SK-N-DZ (cell line): ENCODE measurements around the gene CD81.

Experiments
- DNase-seq: peaks from one replicate; pipeline ENCODE4 v3.0.0-alpha.2; 2015; ENCODE audit warnings: low spot score

CD81 gene

GRCh38 chr11:2390091-2390724 lies 13.1 kb downstream of the CD81 start:
- DNase-seq = no peak

- DNase-seq = peak; percentile 49
Measured at GRCh38 chr11:2390725-2391151, 13.6 kb downstream of the CD81 start.

DNA sequence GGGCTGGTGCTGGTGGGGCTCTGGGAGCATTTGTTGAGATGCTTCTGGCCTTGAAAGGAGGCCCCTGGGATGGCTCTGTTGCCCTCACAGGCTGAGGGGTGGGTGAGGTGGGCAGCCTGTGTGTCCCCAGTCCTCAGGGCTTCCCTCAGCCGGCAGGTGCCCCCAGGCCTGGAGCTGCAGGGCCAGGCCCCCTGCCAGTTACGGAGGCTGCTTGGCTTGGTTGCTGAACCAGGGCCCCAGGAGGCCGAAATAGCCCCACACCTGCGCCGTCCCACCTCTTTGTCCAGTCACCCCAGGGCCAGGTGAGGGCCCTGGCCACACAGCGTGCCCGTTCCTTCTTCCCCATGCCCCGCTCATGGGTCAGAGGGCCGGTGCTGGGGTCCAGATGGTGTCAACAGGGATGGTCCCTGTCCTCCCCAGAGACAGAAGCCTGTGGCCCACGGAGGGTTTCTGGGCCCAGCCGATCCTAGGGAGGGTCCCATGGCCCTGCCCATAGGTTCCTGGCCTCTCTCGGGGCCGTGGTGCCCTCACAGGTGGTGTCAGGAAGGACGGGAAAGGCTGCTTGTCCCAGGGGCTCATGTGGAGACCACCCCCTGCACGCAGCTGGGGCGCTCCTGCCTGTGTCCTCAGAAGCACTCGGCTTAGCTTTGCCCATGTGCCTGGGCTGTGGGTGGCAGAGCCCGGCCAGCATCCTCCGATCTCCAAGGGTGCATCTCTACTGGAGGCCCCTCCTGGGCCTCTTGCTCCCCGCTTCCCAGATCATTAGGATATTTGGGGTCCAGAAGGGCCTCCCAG lies 14.3 kb downstream of the CD81 start:
- DNase-seq = no peak

DNA sequence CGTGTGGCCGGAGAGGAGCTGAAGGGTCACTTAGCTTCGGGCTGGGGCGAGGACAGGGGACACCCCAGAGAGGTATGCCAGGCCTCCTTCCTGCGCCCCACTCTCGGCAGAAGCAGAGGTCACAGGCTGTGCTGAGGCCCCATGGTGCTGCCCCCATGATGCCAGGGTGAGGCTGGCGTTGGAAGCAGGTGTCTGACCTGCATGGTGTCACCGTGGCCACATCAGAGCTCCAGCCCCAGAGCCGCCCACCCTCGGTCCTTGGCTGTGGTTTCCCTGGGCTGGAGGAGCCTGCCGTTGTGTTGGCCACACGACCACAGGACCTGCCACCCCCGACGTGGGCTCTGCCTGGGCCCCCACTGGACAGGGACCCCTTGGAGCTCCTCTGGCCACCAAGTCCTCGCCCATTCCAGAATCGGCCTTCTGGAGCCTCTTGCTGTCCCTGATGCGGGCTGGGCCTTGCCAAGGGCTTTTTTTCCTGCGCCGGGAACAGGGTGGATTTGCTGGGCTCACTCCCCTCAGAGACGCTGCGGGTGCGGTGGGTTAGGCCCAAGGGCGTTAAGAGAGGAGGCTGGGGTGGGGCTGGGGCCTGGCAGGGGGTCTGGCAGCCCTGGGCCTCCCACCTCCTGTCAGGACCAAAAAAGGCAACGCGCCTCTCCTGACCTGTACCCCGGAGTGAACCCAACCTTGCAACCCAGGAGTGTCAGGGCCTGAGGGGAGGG lies 15.3 kb downstream of the CD81 start:
- no peak for DNase-seq

- no peak for DNase-seq
Measured at GRCh38 chr11:2393111-2393868, 16.2 kb downstream of the CD81 start.

- DNase-seq = no peak
Measured at GRCh38 chr11:2393941-2394817, 17.1 kb downstream of the CD81 start.

DNA sequence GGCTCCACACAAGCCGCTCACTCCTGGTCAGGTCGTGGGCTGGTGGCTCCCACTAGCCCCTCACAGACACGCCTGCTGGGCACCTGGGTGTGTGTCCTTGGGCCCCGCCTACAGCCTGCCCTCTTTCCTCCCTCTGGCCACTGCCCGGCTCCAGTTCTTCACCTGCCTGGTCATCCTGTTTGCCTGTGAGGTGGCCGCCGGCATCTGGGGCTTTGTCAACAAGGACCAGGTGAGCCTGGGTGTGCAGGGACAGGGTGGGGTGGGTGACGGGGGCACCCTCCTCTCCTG lies 17.7 kb downstream of the CD81 start:
- no peak for DNase-seq

GRCh38 chr11:2395211-2395730 lies 18.2 kb downstream of the CD81 start:
- DNase-seq = no peak

GRCh38 chr11:2395856-2396255 lies 18.7 kb downstream of the CD81 start:
- no peak for DNase-seq

GRCh38 chr11:2396471-2396870 lies 19.4 kb downstream of the CD81 start:
- no peak for DNase-seq

GRCh38 chr11:2397005-2397404 lies 19.9 kb downstream of the CD81 start:
- no peak for DNase-seq

DNA sequence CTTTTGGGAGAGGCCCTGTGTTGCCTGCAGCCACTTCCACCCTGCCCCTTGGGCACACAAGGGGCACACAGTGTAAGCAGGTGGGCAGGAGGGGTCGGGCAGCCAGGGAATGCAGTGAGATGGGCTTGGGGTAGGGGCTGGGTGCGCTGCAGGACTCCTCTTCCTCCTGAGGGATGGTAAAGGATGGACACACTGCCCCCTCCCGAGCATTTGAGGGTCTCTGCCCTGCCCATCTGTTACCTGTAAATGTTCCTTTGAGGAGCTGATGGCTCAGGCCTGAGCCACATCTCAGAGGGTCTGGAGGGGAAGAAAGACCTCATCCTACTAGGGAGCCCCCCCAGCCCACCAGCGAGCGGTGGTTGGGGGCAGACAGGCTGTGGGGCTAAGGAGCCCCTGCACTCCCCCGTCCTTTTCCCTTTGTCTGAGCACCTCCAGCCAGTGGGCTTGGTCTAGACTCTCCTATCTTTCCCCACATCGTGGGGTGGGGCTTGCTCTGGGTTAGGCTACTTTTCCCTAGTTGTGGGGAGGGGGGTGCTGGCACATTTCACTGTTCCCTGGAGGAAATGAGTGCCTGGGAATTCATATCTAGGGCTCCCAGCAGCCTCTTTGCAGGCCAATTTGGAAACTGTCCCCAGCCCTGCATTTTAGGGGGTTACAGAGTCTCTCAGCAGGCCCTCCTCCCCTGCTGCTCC lies 21.7 kb downstream of the CD81 start:
- DNase-seq = no peak

- no peak for DNase-seq
Measured at GRCh38 chr11:2399488-2400068, 22.5 kb downstream of the CD81 start.

DNA sequence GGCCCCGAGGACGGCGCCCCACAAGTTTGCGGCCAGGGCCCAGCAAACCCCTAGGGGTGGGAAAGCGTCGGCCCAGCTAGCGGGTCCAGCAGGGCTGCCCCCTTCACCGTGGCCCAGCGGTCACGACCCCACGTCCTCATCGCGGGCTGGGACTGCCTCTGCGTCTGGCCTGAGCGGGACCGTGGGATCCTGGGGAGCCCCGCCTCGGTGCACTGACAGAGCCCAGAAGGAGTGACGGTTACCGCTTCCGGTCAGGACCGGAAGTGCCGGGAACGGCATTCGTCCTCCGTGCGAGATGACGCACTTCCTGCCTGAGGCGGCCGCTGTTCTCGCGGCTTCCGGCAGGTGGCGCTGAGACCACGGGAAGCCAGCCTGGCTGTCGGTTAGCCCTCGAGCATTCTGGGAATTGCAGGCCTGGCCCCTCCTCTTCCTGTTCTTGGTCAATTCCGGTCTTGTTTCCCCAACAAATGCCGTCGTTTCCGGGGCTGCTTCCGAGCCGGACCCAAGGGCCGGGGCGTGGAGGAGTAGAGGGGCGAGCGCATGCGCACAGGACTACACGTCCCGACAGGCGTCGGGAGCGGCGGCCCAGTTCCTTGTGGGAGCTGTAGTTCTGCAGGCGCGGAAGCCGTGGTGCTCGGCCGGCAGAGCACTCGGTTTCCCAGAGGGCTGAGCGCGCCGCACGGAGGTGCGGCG lies 23.1 kb downstream of the CD81 start, which contains the start of gene TSSC4:
TSS of gene TSSC4 (plus strand) at position 682 of the 693 bp plus-strand sequence. CDS start 1,884 bp downstream, outside the sequence.
- peak; percentile 100 for DNase-seq

DNA sequence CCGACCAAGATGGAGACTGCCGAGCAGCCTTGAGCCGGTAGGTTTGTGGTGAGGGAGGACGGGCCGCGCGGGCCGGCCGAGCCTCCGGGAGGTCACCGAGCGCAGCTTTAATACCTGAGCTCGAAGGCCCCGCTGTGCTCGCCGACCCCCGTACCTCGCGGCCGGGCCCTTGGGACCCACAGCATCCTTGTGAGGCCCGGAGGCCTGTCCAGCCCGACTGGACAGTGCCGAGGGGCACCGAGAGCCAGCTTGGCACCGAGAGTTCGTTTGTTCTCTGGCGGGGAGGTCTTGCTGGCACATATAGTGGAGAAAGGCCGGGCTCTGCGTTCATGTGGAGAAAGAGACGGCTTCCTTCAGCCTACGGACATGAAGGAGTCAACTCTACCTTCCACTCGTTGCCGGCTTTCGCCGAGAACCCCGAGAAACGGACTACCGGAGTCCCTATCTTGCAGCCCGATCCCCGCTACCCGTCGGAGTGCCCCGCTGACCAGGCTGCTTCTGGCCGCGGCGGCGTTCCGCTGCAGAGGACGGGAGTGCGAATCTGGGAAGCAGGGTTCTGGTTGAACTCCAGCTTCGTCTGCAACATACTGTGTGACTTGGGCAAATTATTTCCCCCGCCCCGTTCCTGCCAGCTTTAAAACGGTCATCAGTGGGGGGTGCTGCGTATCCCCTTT lies 23.8 kb downstream of the CD81 start:
- DNase-seq = no peak

GRCh38 chr11:2401436-2401984 lies 24.4 kb downstream of the CD81 start:
- DNase-seq = no peak

DNA sequence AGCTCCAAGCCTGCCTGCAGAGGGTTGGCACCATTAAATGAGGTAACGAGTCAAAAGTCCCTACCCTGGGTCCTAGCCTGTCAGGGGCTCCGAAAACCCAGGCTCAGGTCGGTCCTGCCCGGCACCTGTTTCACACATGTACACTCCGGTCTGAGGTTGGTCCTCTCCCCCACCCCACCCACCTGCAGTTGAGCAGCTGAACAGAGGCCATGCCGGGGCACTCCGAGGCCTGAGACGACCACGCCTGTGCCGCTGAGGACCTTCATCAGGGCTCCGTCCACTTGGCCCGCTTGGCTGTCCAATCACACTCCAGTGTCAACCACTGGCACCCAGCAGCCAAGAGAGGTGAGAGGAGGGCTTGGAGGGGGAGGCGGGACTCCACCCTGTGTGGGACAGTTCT lies 25.0 kb downstream of the CD81 start:
- no peak for DNase-seq
